AG04450 (cell line): ENCODE results near the gene SREBF2. TPM values are rescaled to one million over a fixed set of nuclear protein-coding genes. Genes with fewer than 3 reads are reported as not detected.
A peak's percentile ranks its signal among the peaks of the same experiment; 100 is the strongest.

Experiments used
- CTCF ChIA-PET: fragments of 300-600, 350-600 bp; formaldehyde crosslinking; extraction: SDS; loops from one replicate; lab custom pipeline; 2022; ENCODE audit warnings: antibody characterized with exemption, inconsistent platforms; lab: Charles Lee
- POLR2A ChIA-PET: fragments of 350-600 bp; formaldehyde crosslinking; extraction: SDS; loops from one replicate; lab custom pipeline; 2021; ENCODE audit warnings: antibody characterized with exemption, inconsistent platforms; lab: Yijun Ruan, JAX
- DNase-seq: peaks from one replicate; pipeline ENCODE4 v3.0.0-alpha.2; 2011; ENCODE audit warnings: low read depth, low spot score
- H3K27ac ChIP-seq: one replicate; pipeline ENCODE4 v1.5.1; 2012; ENCODE audit warnings: low read depth, low read length, control low read depth
- H3K27me3 ChIP-seq: one replicate; pipeline ENCODE4 v1.6.0; 2012; ENCODE audit warnings: low read length; ENCODE audit not compliant: control insufficient read depth, insufficient read depth
- H3K4me3 ChIP-seq: 2 replicates; pipeline ENCODE4 v1.5.1; 2011; ENCODE audit warnings: mild to moderate bottlenecking, low read depth, low read length, control low read depth
- H3K9me3 ChIP-seq: 2 replicates; pipeline ENCODE4 v1.5.1; 2012; ENCODE audit warnings: low read length; ENCODE audit not compliant: control insufficient read depth, insufficient read depth
- CTCF ChIP-seq: IDR thresholded peaks from 2 replicates; pipeline ENCODE4 v1.5.1; 2011; ENCODE audit warnings: low read depth, low read length, control low read depth, inconsistent platforms
- polyA plus RNA-seq: library from polyadenylated mRNA; depleted of rRNA; stranded (reverse); fragments of >200 nt; gene quantifications from 2 replicates; pipeline ENCODE4 v1.2.3, GENCODE V29; 2011

SREBF2 gene
- polyA plus RNA-seq, 1 experiment, result 31.7 TPM

- no peaks in the 10 kb centered on the region for H3K9me3 ChIP-seq
- peak overlapping the region; percentile 98 for H3K4me3 ChIP-seq
- ChIA-PET CTCF (interaction anchor here (0.8 to 2.3 kb wide), 5 partner anchors 53 to 141 kb away, joined by 4 to 18 read pairs (median 7); no protein-coding TSS in a partner anchor), POLR2A (interaction anchor here (0.6 to 2.2 kb wide), 10 partner anchors 27 to 147 kb away, joined by 3 to 11 read pairs (median 5); partner anchors contain the start of genes CENPM, MEI1 and SREBF2)
- DNase-seq, result no peak
- 0 out of 2 replicates have a peak, but pooled peaks have one; percentile 2 for TF ChIP-seq CTCF
- H3K27me3 ChIP-seq, result no peaks in the 10 kb centered on the region
- peak overlapping the region; percentile 52 for H3K27ac ChIP-seq
Measured at GRCh38 chr22:41799486-41800347, 33.2 kb upstream of the SREBF2 start.

- ChIA-PET CTCF (interaction anchor here (0.7 to 2.3 kb wide), 5 partner anchors 54 to 140 kb away, joined by 3 to 18 read pairs (median 6); no protein-coding TSS in a partner anchor), POLR2A (interaction anchor here (0.6 to 2.2 kb wide), 9 partner anchors 26 to 146 kb away, joined by 3 to 11 read pairs (median 5); partner anchors contain the start of genes CENPM, MEI1 and SREBF2)
- peak; percentile 30 for DNase-seq
- Histone ChIP-seq H3K4me3 (peak within 1 kb of the TSS; percentile 98), H3K9me3 (no peaks in the 10 kb centered on the region), H3K27me3 (no peaks in the 10 kb centered on the region), H3K27ac (peak within 1 kb of the TSS; percentile 52)
- no peak for TF ChIP-seq CTCF
Measured at GRCh38 chr22:41800348-41801146, 32.4 kb upstream of the SREBF2 start, which contains the start of gene CCDC134. Gene CCDC134, plus strand, starts transcription at chr22:41800679. Its CDS starts 8,212 bp downstream, at chr22:41808891.

GRCh38 chr22:41801147-41801819 is 31.6 kb upstream of the SREBF2 start:
- no peaks in the 10 kb centered on the region for H3K9me3 ChIP-seq
- TF ChIP-seq CTCF, result no peak
- ChIA-PET CTCF (interaction anchor here (1.9 to 2.3 kb wide), 2 partner anchors 104 to 140 kb away, joined by 7 to 18 read pairs; no protein-coding TSS in a partner anchor), POLR2A (interaction anchor here (1.5 to 2.2 kb wide), 3 partner anchors 25 to 31 kb away, joined by 4 to 11 read pairs (median 5); partner anchors contain the start of gene SREBF2)
- H3K27me3 ChIP-seq, result no peaks in the 10 kb centered on the region
- peak overlapping the region; percentile 98 for H3K4me3 ChIP-seq
- H3K27ac ChIP-seq, result no peak overlapping the region
- DNase-seq, result no peak

GRCh38 chr22:41801886-41802285 is 31.0 kb upstream of the SREBF2 start:
- Histone ChIP-seq H3K27ac (no peak overlapping the region), H3K4me3 (0 out of 2 replicates have a peak overlapping the region, but pooled peaks have one; percentile 1), H3K27me3 (no peaks in the 10 kb centered on the region), H3K9me3 (no peaks in the 10 kb centered on the region)
- POLR2A ChIA-PET, result no interaction called here
- CTCF ChIA-PET, result no interaction called here
- no peak for DNase-seq
- no peak for TF ChIP-seq CTCF
